Tibial artery (tissue), 4 donors: ENCODE data around the gene PI16.

Source experiments
- DNase-seq, 2 donors: peaks; one replicate each; pipeline ENCODE4 v3.0.0-alpha.2; 2019
- H3K27ac ChIP-seq, 2 donors: fragments of 200-600 bp; sonication (generic) in 1 of 2; 1 replicate in 1 of 2; 2 replicates in 1 of 2; pipeline ENCODE4 v1.5.1; 2018 to 2019; ENCODE audit warnings: mild to moderate bottlenecking in 1 of 2
- H3K27me3 ChIP-seq, 2 donors: fragments of 200-600 bp; sonication (generic) in 1 of 2; one replicate each; pipeline versions ENCODE4 v1.5.1 to v1.6.0; 2016 to 2019
- H3K36me3 ChIP-seq, 3 donors: fragments of 200-600 bp; sonication (generic) in 2 of 3; one replicate each; pipeline ENCODE4 v1.5.1; 2016 to 2019; ENCODE audit warnings: mild to moderate bottlenecking in 2 of 3
- H3K4me1 ChIP-seq, 4 donors: fragments of 200-600 bp; sonication (generic) in 2 of 4; 1 replicate in 3 of 4; 2 replicates in 1 of 4; pipeline ENCODE4 v1.5.1; 2016 to 2019
- H3K4me3 ChIP-seq, 2 donors: fragments of 200-600 bp; sonication (generic) in 1 of 2; 1 replicate in 1 of 2; 2 replicates in 1 of 2; pipeline ENCODE4 v1.5.1; 2018 to 2019; ENCODE audit warnings: mild to moderate bottlenecking in 2 of 2
- H3K9me3 ChIP-seq, 3 donors: fragments of 200-600 bp; sonication (generic) in 1 of 3; one replicate each; pipeline ENCODE4 v1.5.1; 2016 to 2019
- intact Hi-C: fragments of 100-400 bp; cut with DNase I; formaldehyde crosslinking; loops from one replicate; pipeline ENCODE4 v1.15.0; 2023; ENCODE audit warnings: low total_unique reads
- TF ChIP-seq, protein P1 (sequence below), 2 experiments: fragments of 200-600 bp in 1 of 2; fragments of 450-650 bp in 1 of 2; IDR thresholded peaks; one replicate each; pipeline ENCODE4 v1.5.1; 2017 to 2019; ENCODE audit warnings: antibody characterized with exemption in 2 of 2, mild to moderate bottlenecking in 1 of 2, moderate library complexity in 1 of 2

Gene PI16

GRCh38 chr6:36924131-36924530 lies 30.4 kb upstream of the PI16 start:
- no peak for DNase-seq
- Histone ChIP-seq H3K27ac (no peak overlapping the region), H3K4me3 (no peak overlapping the region), H3K27me3 (no peaks in the 10 kb centered on the region), H3K4me1 (peaks cover 0 to 23% (median 16%) of the 10 kb centered on the region in 4 donors), H3K9me3 (no peaks in the 10 kb centered on the region), H3K36me3 (peaks cover 16 to 64% (median 40%) of the 10 kb centered on the region in 3 donors)
- intact Hi-C loops: no loop called here
- TF ChIP-seq, protein P1, sequence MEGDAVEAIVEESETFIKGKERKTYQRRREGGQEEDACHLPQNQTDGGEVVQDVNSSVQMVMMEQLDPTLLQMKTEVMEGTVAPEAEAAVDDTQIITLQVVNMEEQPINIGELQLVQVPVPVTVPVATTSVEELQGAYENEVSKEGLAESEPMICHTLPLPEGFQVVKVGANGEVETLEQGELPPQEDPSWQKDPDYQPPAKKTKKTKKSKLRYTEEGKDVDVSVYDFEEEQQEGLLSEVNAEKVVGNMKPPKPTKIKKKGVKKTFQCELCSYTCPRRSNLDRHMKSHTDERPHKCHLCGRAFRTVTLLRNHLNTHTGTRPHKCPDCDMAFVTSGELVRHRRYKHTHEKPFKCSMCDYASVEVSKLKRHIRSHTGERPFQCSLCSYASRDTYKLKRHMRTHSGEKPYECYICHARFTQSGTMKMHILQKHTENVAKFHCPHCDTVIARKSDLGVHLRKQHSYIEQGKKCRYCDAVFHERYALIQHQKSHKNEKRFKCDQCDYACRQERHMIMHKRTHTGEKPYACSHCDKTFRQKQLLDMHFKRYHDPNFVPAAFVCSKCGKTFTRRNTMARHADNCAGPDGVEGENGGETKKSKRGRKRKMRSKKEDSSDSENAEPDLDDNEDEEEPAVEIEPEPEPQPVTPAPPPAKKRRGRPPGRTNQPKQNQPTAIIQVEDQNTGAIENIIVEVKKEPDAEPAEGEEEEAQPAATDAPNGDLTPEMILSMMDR (IDR thresholded peaks at IDR 0.05): no peak

GRCh38 chr6:36924778-36925374 lies 29.7 kb upstream of the PI16 start:
- no peak for DNase-seq
- H3K27ac ChIP-seq: no peak overlapping the region
- H3K4me1 ChIP-seq: peaks cover 0 to 20% (median 15%) of the 10 kb centered on the region in 4 donors
- TF ChIP-seq, protein P1 (IDR thresholded peaks at IDR 0.05): no peak
- intact Hi-C loops: no loop called here
- no peaks in the 10 kb centered on the region for H3K27me3 ChIP-seq
- H3K9me3 ChIP-seq: no peaks in the 10 kb centered on the region
- H3K4me3 ChIP-seq: no peak overlapping the region
- H3K36me3 ChIP-seq: peaks cover 15 to 57% (median 39%) of the 10 kb centered on the region in 3 donors

- Histone ChIP-seq H3K27ac (no peak overlapping the region), H3K36me3 (peaks cover 10 to 49% (median 34%) of the 10 kb centered on the region in 3 donors), H3K27me3 (no peaks in the 10 kb centered on the region), H3K4me1 (peaks cover 0 to 20% (median 15%) of the 10 kb centered on the region in 4 donors), H3K9me3 (no peaks in the 10 kb centered on the region), H3K4me3 (no peak overlapping the region)
- intact Hi-C loops: no loop called here
- DNase-seq: no peak
- TF ChIP-seq, protein P1 (IDR thresholded peaks at IDR 0.05): no peak
These were observed 28.7 kb upstream of the PI16 start for GRCh38 chr6:36925809-36926208.

DNA sequence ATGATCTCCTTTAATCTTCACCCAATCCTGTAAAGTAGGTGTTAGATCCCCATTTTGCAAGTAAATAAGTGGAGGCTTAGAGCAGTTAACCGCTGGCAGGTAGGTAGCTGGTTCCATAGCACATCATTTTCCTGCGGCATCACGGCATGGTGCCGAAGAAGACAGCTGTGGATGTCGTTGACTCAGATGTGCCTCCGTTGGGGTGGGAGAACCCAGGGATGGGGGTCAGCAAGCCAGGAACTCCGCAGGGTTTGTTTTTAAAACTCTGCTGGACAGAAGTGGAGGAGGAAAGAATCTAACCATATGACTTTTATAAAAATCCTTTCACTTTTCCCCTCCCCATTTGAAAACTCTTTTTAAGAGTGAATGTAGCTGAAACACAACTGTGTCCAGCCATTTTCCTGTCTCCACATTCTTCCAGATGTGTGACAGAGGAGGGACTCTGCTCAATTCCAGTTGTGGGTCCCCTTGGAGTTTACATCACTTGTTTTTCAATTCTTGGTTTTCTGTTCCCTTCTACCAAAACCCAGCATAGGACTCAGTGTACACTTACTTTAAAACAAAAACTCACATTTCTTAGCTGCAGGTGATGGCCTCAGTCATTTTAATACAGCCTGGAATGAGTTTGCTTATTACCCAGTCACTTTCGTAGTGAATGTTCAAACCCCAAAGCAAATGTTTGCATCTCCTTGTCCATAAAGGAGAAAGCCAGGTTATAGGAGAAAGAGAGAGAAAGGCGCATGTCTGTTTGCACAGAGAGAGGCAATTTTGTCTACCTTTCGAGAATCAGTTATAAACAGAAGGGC lies 27.6 kb upstream of the PI16 start:
- intact Hi-C loops: no loop called here
- no peaks in the 10 kb centered on the region for H3K9me3 ChIP-seq
- TF ChIP-seq, protein P1 (IDR thresholded peaks at IDR 0.05): no peak
- DNase-seq: no peak
- H3K4me1 ChIP-seq: peaks cover 0 to 20% (median 15%) of the 10 kb centered on the region in 4 donors
- H3K36me3 ChIP-seq: peaks cover 10 to 38% (median 28%) of the 10 kb centered on the region in 3 donors
- H3K4me3 ChIP-seq: no peak overlapping the region
- H3K27me3 ChIP-seq: no peaks in the 10 kb centered on the region
- H3K27ac ChIP-seq: peak overlapping the region in 1 of 2 donors; percentile 23

- Histone ChIP-seq H3K36me3 (peaks cover 10 to 31% (median 28%) of the 10 kb centered on the region in 3 donors), H3K27ac (peak overlapping the region; percentile 13 to 23), H3K4me3 (no peak overlapping the region), H3K4me1 (peaks cover 0 to 20% (median 16%) of the 10 kb centered on the region in 4 donors), H3K9me3 (no peaks in the 10 kb centered on the region), H3K27me3 (no peaks in the 10 kb centered on the region)
- TF ChIP-seq, protein P1 (IDR thresholded peaks at IDR 0.05): no peak
- DNase-seq: peak in 1 of 2 donors; percentile 69
- intact Hi-C loops: no loop called here
These were observed 26.6 kb upstream of the PI16 start for GRCh38 chr6:36927691-36928546.
